ENCODE data around the gene SH3BP4.

Gene SH3BP4

DNA sequence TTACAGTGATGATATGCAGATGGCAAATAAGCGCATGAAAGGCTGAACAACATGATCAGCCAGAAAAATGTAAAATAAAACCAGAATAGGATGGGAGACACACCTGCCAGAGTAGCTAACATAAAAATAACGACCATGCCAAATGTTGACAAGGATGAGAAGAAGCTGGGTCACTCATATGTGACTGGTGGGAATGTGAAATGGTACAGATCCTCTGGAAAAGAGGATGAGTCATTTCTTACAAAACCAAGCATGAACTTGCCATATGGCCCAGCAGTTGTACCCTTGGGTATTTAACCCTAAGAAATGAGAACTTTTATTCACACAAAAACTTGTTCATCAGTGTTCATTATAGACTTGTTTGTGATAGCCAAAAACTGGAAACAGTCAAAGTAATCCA, 143.8 kb downstream of the SH3BP4 start:
- no peak for DNase-seq

DNA sequence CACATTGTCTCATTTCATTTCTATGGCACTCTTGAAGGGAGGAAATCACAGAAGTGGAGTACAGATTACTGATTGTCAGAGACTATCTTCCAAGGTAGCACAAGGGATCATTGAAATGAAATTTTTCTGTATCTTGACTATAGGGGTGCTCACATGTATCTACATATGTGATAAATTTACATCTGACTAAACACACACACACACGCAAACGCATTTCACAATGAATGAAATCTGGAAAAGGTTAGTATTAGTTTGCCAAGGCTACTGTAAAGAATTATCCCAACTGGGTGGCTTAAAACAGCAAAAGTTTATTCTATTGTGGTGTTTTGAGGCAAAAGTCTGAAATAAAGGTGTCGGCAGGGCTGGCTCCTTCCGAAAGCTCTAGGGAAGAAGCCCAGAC, 144.6 kb downstream of the SH3BP4 start:
- DNase-seq: no peak

DNA sequence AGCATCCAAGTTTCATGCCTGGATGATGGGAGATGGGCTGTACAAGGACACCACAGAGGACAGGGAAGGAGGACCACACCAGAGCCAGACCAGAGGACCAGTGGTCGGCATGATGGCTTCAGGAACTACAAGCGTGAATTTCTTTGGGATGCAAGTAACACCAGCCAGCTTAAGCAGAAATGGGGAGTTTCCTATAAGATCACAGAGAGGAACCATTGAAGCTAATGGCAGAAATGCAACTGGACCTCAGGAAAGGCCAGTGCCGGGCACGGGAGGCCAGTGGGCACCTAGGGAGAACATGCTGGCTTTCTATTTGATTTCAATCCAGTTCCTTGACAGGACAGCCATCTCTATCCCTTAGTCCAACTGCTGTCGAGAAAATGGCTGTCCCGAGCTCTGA, 145.4 kb downstream of the SH3BP4 start:
- DNase-seq: no peak

DNA sequence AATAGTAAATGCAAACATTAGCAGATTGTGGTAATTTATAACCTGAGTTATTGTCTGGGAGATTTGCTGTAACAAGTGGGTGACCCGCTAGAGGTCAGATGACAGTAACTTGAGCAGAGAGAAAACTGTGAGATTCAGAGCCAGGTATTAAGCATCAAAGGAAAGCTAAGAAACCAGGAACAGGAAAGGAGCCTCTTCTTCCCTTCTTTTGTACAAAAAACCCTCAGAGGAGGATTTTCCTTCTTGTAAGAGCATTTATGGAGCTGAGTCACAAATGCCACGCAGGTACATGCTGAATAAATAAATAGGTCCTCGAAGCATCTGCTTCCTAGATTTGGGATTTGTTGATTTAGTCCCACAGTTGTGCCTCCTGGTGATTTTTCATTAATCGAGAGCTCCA, 146.5 kb downstream of the SH3BP4 start:
- DNase-seq: no peak

DNA sequence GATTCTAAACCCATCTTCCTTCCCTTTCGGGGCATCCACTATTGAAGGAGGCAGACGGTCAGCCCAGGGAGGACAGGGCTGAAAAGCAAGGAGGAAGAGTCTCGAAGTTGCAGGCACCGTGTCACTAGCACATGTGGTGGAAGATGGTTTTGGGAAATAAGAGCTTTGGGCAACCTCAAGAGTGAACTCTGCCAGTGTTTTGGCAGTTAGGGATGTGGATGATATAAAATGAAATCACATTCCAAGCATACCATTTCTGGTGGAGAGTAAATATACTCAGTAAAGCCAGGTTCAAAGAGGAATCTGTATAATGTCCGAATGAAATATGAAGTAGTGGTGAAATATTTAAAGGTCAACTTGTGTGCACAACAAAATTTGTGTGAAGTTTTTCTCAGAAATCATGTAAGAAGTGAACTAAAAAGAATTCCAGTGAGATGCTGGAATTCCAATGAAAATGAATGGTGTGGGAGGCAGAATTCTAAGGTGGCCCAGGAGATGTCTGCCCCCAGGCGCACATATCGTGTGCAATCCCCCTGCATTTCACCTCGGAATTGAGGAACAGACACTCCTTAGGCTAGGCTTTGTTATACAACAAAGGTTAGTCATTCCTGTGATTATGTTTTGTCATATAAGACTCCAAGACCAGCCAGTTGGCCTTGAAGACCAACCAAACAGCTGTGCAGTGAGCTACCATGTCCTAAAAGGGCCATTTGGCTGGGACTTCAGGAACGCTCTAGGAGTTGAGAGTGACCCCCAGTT, 147.1 kb downstream of the SH3BP4 start:
- DNase-seq: no peak

DNA sequence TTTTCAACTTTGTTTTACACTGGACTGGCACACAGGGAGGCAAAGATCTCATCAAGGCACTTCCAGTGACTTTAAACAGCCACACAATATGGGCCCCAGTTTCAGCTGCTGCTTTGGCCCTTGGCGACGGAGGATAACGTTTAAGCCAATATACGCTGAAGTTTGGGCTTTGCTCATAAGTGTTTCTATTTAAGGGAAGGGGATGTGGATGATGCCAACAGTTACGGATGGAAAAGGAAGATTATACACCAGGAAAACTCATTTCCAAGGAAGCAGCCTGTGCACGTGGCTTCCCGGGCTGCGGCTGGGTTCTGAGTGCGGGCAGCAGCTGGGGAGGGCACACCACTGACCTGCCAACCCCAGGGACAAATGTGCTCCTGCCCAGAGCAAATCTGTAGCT, 151.1 kb downstream of the SH3BP4 start:
- no peak for DNase-seq

Measured in T-helper 2 cell (primary cell).